Endothelial cell (in vitro differentiated cells): ENCODE results near the gene IZUMO1R. TPM values are rescaled to one million over a fixed set of nuclear protein-coding genes. Genes with fewer than 3 reads are reported as not detected.

ENCODE experiments used
- DNase-seq: peaks from one replicate; pipeline ENCODE4 v3.0.0; 2021; ENCODE audit warnings: low spot score
- H3K27ac Mint-ChIP-seq: one replicate; pipeline ENCODE4 v1.8.0; 2021; ENCODE audit warnings: mixed read lengths, inconsistent platforms; ENCODE audit not compliant: unreplicated experiment
- H3K27me3 Mint-ChIP-seq: one replicate; pipeline ENCODE4 v1.8.0; 2021; ENCODE audit warnings: mild to moderate bottlenecking, moderate library complexity, mixed read lengths, inconsistent platforms; ENCODE audit not compliant: unreplicated experiment
- H3K36me3 Mint-ChIP-seq: one replicate; pipeline ENCODE4 v1.8.0; 2021; ENCODE audit warnings: mild to moderate bottlenecking, low read depth, mixed read lengths, inconsistent platforms; ENCODE audit not compliant: unreplicated experiment
- H3K4me1 Mint-ChIP-seq: one replicate; pipeline ENCODE4 v1.8.0; 2021; ENCODE audit warnings: mild to moderate bottlenecking, mixed read lengths, inconsistent platforms; ENCODE audit not compliant: unreplicated experiment
- H3K4me3 Mint-ChIP-seq: one replicate; pipeline ENCODE4 v1.8.0; 2021; ENCODE audit warnings: mild to moderate bottlenecking, mixed read lengths, inconsistent platforms; ENCODE audit not compliant: unreplicated experiment
- H3K9me3 Mint-ChIP-seq: one replicate; pipeline ENCODE4 v1.8.0; 2021; ENCODE audit warnings: mixed read lengths, inconsistent platforms; ENCODE audit not compliant: unreplicated experiment
- CTCF ChIP-seq: fragments of 200-600 bp; sonication (generic); IDR thresholded peaks from one replicate; pipeline ENCODE4 v1.5.0; 2021; ENCODE audit warnings: antibody characterized with exemption; ENCODE audit not compliant: unreplicated experiment
- total RNA-seq: library from RNA; stranded (reverse); fragmentation: NEBNext Ultra II Directional; extraction: Animal tissue kit (Norgen Biotek cat#: 25700); gene quantifications from one replicate; pipeline ENCODE4 v1.2.1, GENCODE V29; 2021; ENCODE audit not compliant: unreplicated experiment

The IZUMO1R gene
- total RNA-seq, 1 donor from 2014 or later = not detected

- no peak for DNase-seq
- peaks cover 6% of the 10 kb centered on the region for H3K4me1 Mint-ChIP-seq
- no peak overlapping the region for H3K27ac Mint-ChIP-seq
- no peak for TF ChIP-seq CTCF
- no peaks in the 10 kb centered on the region for H3K9me3 Mint-ChIP-seq
- H3K27me3 Mint-ChIP-seq = no peaks in the 10 kb centered on the region
- H3K36me3 Mint-ChIP-seq = no peaks in the 10 kb centered on the region
- no peak overlapping the region for H3K4me3 Mint-ChIP-seq
Measured at GRCh38 chr11:94309757-94310156, 5.4 kb downstream of the IZUMO1R start.

DNA sequence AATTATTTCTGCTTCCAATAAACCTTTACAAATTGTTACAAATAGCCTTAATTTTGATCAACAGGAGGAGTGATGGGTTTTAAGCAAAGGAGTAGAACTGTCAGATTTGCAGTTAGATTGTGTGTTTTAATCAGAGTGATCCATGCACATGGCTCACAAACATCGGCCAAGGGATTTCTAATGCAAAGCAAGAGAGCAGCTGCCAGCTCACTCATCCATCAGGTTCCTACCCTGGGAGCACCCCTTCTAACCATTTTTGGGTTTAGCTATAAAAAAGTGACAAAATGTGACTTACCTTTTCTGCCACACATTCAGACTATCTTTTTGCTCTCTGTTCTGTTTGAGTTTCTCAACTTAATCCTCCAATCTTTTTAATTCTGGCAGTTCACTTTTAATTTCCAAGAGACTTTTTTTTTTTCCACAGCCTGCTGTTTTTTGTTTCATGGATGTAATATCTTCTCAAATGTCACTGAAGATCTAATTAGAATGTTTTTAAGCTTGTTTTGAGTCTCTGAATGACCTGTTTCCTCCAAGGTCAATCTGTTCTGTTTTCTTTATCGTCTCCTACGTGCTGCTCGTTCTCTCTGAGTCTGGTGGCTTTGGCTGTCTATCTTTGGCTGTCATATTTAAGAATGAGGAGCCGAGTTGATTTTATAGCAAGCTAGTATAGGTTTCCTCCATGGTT, 6.0 kb downstream of the IZUMO1R start:
- Mint-ChIP-seq H3K4me3 (no peak overlapping the region), H3K36me3 (no peaks in the 10 kb centered on the region), H3K27me3 (no peaks in the 10 kb centered on the region), H3K4me1 (peaks cover 7% of the 10 kb centered on the region), H3K27ac (no peak overlapping the region), H3K9me3 (no peaks in the 10 kb centered on the region)
- DNase-seq = no peak
- no peak for TF ChIP-seq CTCF

DNA sequence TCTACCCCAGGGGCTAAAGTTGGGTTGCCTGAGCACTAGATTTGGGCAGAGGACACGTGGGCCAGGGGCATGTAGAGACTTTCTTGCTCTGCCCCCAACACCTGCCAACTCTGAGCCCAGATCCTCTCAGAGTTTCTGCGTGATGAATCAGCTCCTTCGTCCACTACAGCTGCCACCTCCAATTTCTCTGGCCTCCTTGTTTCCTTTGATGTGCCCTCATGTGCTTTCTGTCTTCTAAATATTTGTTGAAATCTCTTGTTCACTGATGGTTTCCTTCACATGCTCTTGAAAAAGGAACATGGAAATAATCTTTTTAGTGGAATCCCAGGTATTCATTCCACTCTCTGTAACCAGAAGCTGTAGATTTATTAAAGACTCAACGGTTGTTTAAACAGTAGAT, 8.0 kb downstream of the IZUMO1R start:
- DNase-seq = no peak
- no peak overlapping the region for H3K27ac Mint-ChIP-seq
- H3K27me3 Mint-ChIP-seq = no peaks in the 10 kb centered on the region
- peaks cover 12% of the 10 kb centered on the region for H3K4me1 Mint-ChIP-seq
- TF ChIP-seq CTCF = no peak
- no peak overlapping the region for H3K4me3 Mint-ChIP-seq
- no peaks in the 10 kb centered on the region for H3K9me3 Mint-ChIP-seq
- H3K36me3 Mint-ChIP-seq = no peaks in the 10 kb centered on the region

DNA sequence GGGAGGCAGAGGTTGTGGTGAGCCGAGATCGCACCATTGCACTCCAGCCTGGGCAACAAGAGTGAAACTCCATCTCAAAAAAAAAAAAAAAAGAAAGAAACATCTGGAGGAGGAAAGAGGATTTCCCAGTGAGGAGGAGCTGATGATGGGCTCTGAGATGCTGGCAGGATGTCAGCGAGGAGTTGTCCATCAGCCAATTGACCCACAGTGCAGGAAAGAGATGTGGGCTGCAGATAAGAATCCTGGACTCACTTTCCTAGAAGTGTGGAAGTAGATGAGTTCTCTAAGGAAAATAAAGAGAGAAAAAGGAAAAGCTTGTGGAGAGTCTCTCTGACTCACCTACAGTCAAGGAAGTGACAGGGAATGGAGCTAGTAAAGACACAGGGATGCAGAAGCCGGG, 9.7 kb downstream of the IZUMO1R start:
- H3K27ac Mint-ChIP-seq = no peak overlapping the region
- no peaks in the 10 kb centered on the region for H3K36me3 Mint-ChIP-seq
- H3K27me3 Mint-ChIP-seq = no peaks in the 10 kb centered on the region
- DNase-seq = no peak
- no peak for TF ChIP-seq CTCF
- no peak overlapping the region for H3K4me3 Mint-ChIP-seq
- H3K9me3 Mint-ChIP-seq = no peaks in the 10 kb centered on the region
- H3K4me1 Mint-ChIP-seq = peaks cover 12% of the 10 kb centered on the region

DNA sequence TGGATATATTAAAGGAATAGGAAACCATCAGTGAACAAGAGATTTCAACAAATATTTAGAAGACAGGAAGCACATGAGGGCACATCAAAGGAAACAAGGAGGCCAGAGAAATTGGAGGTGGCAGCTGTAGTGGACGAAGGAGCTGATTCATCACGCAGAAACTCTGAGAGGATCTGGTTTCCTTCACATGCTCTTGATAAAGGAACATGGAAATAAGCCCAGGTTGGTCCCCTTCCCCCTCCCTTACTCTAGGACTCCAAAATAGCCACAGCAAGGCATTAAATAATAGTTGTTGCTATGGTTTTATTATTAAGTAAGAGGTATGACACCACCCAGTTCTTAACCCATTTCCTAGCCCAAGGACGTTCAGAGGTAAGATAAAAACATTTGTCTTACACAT, 11.3 kb downstream of the IZUMO1R start:
- Mint-ChIP-seq H3K36me3 (no peaks in the 10 kb centered on the region), H3K27me3 (no peaks in the 10 kb centered on the region), H3K9me3 (no peaks in the 10 kb centered on the region), H3K4me1 (peaks cover 12% of the 10 kb centered on the region), H3K27ac (no peak overlapping the region), H3K4me3 (no peak overlapping the region)
- DNase-seq = no peak
- TF ChIP-seq CTCF = no peak
